Stimulated activated effector memory CD8-positive, alpha-beta T cell treated with anti-CD3 and anti-CD28 coated beads, Interleukin-12 subunit alpha, Interleukin-12 subunit beta, amount 100 ng/mL, for 72 hours (primary cell): ENCODE measurements around the gene ZNF654.
A peak's percentile ranks its signal among the peaks of the same experiment; 100 is the strongest.
"Not testable (repeated sequence)": the region's sequence is repeated elsewhere in the genome, so short reads cannot be mapped to it uniquely, and the experiment has no call there.

Experiments
- ATAC-seq: fragments of 150-1000 bp; cut with Tn5 transposase; 2 replicates; pipeline ENCODE4 v1.10.0; 2021
- DNase-seq, 2 donors: peaks; one replicate each; pipeline ENCODE4 v3.0.0; 2021 to 2022; ENCODE audit warnings: low spot score in 2 of 2
- H3K27ac Mint-ChIP-seq: one replicate; pipeline ENCODE4 v1.8.0; 2022; ENCODE audit warnings: mild to moderate bottlenecking, mixed read lengths
- H3K36me3 Mint-ChIP-seq: one replicate; pipeline ENCODE4 v1.8.0; 2022; ENCODE audit warnings: mild to moderate bottlenecking, mixed read lengths
- H3K4me1 Mint-ChIP-seq: one replicate; pipeline ENCODE4 v1.8.0; 2022; ENCODE audit warnings: mixed read lengths
- H3K4me3 Mint-ChIP-seq: one replicate; pipeline ENCODE4 v1.8.0; 2022; ENCODE audit warnings: mild to moderate bottlenecking, mixed read lengths
- H3K9me3 Mint-ChIP-seq: one replicate; pipeline ENCODE4 v1.8.0; 2022; ENCODE audit warnings: mixed read lengths

Gene ZNF654

DNA sequence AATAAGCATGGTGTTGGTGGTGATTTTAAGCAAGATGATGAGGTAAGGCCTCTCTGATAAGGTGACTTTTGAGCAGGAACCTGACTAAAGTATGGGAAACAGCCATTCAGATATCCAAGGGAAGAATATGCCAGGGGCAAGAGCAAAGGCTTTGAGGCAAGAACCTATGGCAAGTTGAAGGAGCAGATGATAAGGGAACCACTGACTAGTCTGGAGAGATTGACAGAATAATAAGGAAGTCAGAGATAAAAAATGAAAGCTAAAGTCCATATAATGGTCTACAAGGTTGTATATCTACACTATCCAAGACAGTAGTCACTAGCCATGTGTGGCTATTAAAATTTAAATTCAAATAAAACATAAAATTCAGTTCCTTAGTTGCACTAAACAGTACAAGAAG lies 88.2 kb downstream of the ZNF654 start:
- no peak overlapping the region for H3K4me3 Mint-ChIP-seq
- H3K27ac Mint-ChIP-seq = no peak overlapping the region
- DNase-seq (no peak), ATAC-seq (no peak)
- peaks cover 25% of the 10 kb centered on the region for H3K36me3 Mint-ChIP-seq
- peaks cover 31% of the 10 kb centered on the region for H3K4me1 Mint-ChIP-seq
- H3K9me3 Mint-ChIP-seq = no peaks in the 10 kb centered on the region

DNA sequence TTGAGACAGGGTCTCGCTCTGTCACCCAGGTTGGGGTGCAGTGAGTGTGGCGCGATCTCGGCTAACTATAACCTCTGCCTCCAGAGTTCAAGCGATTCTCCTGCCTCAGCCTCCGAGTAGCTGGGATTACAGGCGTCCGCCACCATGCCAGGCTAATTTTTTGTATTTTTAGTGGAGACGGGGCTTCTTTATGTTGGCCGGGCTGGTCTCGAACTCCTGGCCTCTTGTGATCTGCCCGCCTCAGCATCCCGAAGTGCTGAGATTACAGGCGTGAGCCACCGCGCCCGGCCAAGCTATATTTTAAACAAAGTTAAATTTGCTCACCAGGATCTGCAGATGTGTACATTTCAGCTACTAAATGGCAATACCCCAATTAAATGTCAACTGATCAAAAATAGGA lies 89.6 kb downstream of the ZNF654 start:
- DNase-seq = no peak
- ATAC-seq = no peak
- H3K4me3 Mint-ChIP-seq = peak overlapping the region; percentile 91
- peak overlapping the region; percentile 94 for H3K27ac Mint-ChIP-seq
- no peaks in the 10 kb centered on the region for H3K9me3 Mint-ChIP-seq
- H3K36me3 Mint-ChIP-seq = peaks cover 37% of the 10 kb centered on the region
- H3K4me1 Mint-ChIP-seq = peaks cover 32% of the 10 kb centered on the region

DNA sequence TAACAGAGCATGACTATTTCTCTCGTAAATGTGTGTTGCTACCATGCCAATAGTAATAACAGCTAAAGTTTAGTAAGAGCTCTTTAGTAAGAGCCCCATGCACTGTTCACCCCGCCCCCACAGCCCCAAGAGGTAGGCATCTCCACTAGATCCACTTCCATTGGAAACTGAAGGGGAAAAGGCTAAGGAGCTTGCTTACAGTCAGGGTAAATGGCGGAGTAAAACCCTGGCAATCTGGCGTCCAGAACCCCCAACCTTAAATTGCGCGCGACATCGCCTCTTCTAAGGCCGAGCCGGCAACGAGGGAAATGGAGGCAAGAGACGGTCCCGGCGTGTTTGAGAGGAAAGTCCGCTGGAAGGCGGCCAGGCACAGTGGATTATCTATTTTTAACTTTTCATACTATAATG lies 90.0 kb downstream of the ZNF654 start:
- ATAC-seq (peak; percentile 9), DNase-seq (no peak)
- no peaks in the 10 kb centered on the region for H3K9me3 Mint-ChIP-seq
- peak overlapping the region; percentile 94 for H3K27ac Mint-ChIP-seq
- peak overlapping the region; percentile 91 for H3K4me3 Mint-ChIP-seq
- peaks cover 41% of the 10 kb centered on the region for H3K36me3 Mint-ChIP-seq
- peaks cover 32% of the 10 kb centered on the region for H3K4me1 Mint-ChIP-seq

DNA sequence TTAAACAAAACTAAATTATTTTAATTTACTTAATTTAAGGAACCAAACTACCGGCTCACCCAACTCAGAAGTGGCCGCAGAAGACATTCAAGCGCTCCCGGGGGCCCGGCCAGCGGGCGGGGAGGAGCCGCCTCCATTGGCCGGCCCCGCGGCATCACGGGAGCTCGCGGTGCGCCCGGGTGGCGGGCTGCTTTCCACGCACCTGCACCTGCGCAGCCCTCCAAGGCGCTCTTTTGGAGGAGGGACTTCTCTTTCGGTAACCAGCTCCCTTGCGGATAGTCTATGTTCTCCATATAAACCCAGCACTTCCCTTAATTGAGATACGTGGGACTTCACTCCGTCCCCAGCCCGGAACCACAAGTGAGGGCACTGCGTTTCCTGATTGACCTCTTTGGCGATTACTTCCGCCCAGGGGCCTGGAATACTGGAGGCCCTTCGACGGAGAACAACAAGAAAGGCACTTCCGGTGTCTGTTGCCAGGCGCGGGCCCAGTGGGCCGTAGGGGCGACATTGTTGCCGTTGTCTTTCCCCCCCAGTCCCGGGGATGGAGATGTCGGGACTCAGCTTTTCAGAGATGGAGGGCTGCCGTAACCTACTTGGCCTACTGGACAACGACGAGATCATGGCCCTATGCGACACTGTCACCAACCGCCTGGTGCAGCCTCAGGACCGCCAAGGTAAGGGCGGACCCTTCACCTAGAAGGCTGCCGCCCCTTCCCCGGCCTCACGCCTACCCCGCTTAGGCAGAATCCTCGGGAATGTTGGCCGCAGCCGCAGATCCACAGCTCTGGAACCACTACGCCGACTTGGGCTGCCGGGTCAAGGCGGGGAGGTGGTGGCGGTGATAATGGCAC lies 90.7 kb downstream of the ZNF654 start, which contains the start of gene C3orf38:
TSS of gene C3orf38 (plus strand) at position 451 of the 854 bp plus-strand sequence. CDS start at position 545, 94 bp downstream.
- H3K36me3 Mint-ChIP-seq = peaks cover 48% of the 10 kb centered on the region
- peak within 1 kb of the TSS; percentile 94 for H3K27ac Mint-ChIP-seq
- H3K4me3 Mint-ChIP-seq = peak within 1 kb of the TSS; percentile 91
- DNase-seq = peak; percentile 74 to 91
- ATAC-seq = peak; percentile 95
- peaks cover 32% of the 10 kb centered on the region for H3K4me1 Mint-ChIP-seq
- H3K9me3 Mint-ChIP-seq = no peaks in the 10 kb centered on the region

DNA sequence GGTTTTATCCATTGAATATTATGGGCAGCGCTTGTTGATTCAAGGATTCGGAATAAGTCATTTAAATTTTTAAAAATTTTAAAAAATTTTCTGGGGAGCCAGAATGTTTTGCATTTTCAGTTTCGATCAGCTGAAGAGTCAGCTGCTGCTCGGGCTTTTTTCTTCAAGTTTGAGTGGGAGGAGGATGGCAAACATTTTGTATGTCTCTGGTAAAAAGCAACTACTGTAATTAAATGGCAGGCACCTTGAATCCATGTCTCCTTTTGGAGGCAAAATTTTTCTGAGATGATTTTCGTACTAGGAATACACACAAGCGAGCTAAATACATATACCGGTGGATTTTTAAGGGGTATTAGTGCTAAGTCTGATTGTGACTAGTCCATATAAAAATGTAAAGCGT lies 91.3 kb downstream of the ZNF654 start:
- Mint-ChIP-seq H3K4me1 (peaks cover 32% of the 10 kb centered on the region), H3K36me3 (peaks cover 54% of the 10 kb centered on the region), H3K9me3 (no peaks in the 10 kb centered on the region), H3K27ac (peak overlapping the region; percentile 94), H3K4me3 (peak overlapping the region; percentile 91)
- DNase-seq (no peak), ATAC-seq (no peak)

DNA sequence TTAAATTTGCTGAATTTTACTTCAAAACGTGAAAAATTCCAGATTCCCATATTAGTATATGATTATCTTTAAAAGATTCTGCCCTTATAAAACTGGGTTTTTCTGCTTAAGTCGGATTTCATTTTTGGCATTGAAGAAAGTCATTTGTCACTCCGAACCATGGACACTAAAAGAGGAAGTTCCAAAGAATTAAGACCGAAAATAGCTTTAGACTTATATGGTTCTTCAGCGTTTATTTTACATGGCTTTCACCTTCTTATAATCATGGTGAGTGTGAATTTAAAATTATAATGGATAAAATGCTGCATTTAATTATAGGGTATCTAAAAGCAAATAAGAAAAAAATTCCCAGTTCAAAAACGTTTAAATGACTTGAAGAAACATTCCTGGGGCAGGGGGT lies 91.8 kb downstream of the ZNF654 start:
- Mint-ChIP-seq H3K4me1 (peaks cover 32% of the 10 kb centered on the region), H3K9me3 (no peaks in the 10 kb centered on the region), H3K4me3 (peak overlapping the region; percentile 91), H3K36me3 (peaks cover 58% of the 10 kb centered on the region), H3K27ac (peak overlapping the region; percentile 94)
- ATAC-seq (no peak), DNase-seq (no peak)

DNA sequence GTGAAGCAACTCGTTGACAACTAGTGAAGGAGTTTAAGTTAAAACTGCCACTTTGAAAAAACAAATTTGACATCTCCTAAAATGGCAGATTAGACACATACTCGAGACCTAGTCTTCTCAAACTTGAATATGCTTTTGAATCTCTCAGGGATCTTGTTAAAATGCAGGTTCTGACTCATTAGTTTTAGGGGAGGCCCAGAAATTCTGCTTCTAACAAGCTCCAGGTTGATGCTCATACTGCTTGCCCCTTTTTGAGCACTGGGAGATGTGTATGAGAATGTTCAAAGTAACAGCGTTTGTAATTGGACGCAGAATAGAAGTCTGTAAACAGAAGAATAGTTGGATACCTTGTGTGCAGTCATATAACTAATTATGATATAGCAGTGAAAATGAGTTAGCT lies 92.3 kb downstream of the ZNF654 start:
- Mint-ChIP-seq H3K9me3 (no peaks in the 10 kb centered on the region), H3K36me3 (peaks cover 64% of the 10 kb centered on the region), H3K27ac (peak overlapping the region; percentile 94), H3K4me1 (peaks cover 32% of the 10 kb centered on the region), H3K4me3 (peak overlapping the region; percentile 91)
- ATAC-seq (peak; percentile 25), DNase-seq (no peak)

DNA sequence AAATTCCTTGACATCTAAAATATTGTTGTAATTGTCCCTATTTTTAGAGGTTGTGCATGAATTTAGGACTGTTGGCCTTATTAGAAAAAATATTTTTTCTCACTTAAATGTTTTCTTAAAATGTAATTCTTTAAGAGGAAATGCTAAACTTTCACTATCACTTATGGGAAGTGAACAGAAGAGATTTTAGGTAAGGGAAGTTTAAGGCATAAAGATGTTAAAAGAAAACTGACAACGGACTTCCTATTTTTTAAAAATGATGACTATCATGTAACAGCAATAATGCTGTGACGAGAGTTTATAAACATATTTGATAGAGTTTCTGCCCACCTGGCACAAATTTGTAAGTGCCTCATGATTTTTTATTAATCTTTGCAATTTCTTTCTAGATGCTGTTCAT lies 93.8 kb downstream of the ZNF654 start:
- Mint-ChIP-seq H3K9me3 (no peaks in the 10 kb centered on the region), H3K4me1 (peaks cover 25% of the 10 kb centered on the region), H3K27ac (no peak overlapping the region), H3K36me3 (peaks cover 79% of the 10 kb centered on the region), H3K4me3 (no peak overlapping the region)
- no peak for DNase-seq
- ATAC-seq = no peak

DNA sequence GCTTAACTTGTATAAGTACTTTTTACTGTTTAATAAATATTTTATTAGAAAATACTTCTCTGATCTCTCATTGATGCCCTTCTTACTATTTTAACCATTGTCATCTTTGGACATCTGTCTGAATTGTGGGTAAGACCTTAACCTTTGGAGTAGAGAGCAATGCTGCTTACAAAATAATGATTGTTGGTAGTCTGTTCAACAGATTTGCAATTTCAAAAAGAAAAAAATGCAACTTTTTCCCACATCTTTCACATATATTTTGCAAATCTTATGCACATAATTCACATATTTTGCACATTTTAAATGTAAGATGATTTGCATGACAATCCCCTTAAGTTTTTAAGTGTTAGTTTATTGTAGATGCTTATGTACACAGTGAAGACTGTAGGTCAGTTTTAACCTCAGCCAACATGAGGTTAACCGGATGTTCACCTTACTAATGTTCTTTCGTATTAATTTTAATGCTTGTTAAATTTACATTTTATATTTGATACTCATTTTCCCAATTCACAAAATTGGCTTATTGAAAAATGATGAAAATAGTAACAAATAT lies 107.4 kb downstream of the ZNF654 start:
- Mint-ChIP-seq H3K4me3 (no peak overlapping the region), H3K9me3 (no peaks in the 10 kb centered on the region), H3K36me3 (peaks cover 39% of the 10 kb centered on the region), H3K4me1 (no peaks in the 10 kb centered on the region), H3K27ac (no peak overlapping the region)
- DNase-seq (no peak), ATAC-seq (no peak)

DNA sequence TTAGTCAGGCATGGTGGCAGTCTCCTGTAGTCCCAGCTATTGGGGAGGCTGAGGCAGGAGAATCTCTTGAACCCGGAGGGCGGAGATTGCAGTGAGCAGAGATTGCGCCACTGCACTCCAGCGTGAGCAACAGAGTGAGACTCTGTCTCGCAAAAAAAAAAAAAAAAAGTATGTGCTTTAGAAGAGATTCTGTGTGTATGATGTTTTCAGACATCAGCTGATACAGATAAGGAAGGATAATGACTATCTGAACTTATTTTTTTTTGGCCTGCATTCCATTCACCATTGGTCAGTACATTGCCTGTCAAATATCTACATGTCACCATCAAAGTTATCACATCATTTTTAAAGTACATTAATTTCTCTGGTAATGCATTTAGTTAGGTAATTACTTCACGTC lies 108.1 kb downstream of the ZNF654 start:
- no peaks in the 10 kb centered on the region for H3K4me1 Mint-ChIP-seq
- ATAC-seq = no peak
- no peak for DNase-seq
- no peak overlapping the region for H3K4me3 Mint-ChIP-seq
- no peak overlapping the region for H3K27ac Mint-ChIP-seq
- no peaks in the 10 kb centered on the region for H3K9me3 Mint-ChIP-seq
- H3K36me3 Mint-ChIP-seq = peaks cover 32% of the 10 kb centered on the region

DNA sequence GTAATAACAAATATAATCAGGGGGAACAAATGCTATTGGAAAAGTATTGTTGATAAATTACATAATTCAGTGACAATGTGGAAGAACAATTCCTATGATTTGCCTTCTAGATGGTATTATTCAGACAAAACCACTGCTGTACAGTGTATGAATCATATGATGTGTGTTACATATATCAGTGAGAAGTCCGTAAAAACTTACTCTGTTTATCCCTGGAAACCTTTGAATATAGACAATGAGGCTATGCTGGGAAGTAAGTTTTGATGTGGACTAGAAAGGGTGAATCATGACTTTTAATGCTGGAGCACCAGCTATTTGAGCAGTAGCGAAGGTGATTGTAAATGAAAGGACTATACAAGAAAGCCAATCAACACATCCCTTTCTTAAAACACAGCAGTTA lies 108.6 kb downstream of the ZNF654 start:
- Mint-ChIP-seq H3K4me1 (no peaks in the 10 kb centered on the region), H3K4me3 (no peak overlapping the region), H3K27ac (no peak overlapping the region), H3K36me3 (peaks cover 27% of the 10 kb centered on the region), H3K9me3 (no peaks in the 10 kb centered on the region)
- DNase-seq = no peak
- ATAC-seq = no peak

DNA sequence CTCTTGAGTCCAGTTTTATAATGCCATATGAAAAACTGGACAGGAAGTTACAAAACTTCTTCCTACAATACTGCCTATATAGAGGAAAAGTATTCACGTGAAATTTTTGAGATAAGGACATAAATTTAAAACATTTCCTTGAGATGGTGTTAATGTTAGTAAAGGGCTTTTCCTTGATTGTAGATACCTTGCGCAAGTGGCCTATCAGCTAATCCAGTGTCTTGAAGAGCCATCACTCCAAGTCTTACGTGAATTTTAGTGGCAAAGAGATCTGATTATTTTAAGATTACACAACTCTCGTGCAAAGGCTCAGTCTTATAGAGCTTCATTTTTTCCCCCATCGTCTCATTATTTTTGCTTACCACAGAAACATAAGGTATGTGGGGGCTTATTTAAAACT lies 109.1 kb downstream of the ZNF654 start:
- Mint-ChIP-seq H3K27ac (no peak overlapping the region), H3K9me3 (no peaks in the 10 kb centered on the region), H3K4me1 (no peaks in the 10 kb centered on the region), H3K36me3 (peaks cover 22% of the 10 kb centered on the region), H3K4me3 (no peak overlapping the region)
- DNase-seq = no peak
- ATAC-seq = no peak

DNA sequence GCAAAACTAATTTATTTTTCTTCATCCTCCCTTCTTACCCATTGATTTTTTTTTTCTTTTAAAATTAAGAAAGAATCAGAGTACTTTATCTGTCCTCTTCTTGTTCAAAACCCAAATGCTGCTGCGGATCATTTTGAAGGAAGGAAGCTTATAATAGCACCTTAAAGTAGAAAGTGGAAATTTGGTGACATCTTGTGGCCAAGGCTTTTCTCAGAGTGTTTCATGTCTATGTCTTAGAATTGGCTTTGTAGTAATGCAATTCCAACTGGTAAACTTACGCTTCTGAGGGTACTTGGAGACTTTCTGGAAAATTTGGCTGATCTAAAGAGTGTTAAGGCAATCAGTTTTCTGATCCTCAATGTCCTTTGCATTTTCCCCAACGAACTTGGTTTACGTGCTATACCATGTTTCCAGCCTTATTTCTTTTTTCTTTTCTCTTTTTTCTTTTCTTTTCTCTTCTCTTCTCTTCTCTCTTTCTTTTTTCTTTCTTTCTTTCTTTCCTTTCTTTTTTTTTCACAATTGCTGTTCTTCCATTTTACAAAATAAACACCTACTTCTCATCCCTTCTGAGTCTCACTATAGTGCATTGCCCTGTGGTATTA lies 121.4 kb downstream of the ZNF654 start:
- H3K4me1 Mint-ChIP-seq = no peaks in the 10 kb centered on the region
- DNase-seq (no peak), ATAC-seq (no peak)
- H3K27ac Mint-ChIP-seq = no peak overlapping the region
- peaks cover 8% of the 10 kb centered on the region for H3K9me3 Mint-ChIP-seq
- H3K4me3 Mint-ChIP-seq = no peak overlapping the region
- H3K36me3 Mint-ChIP-seq = no peaks in the 10 kb centered on the region

DNA sequence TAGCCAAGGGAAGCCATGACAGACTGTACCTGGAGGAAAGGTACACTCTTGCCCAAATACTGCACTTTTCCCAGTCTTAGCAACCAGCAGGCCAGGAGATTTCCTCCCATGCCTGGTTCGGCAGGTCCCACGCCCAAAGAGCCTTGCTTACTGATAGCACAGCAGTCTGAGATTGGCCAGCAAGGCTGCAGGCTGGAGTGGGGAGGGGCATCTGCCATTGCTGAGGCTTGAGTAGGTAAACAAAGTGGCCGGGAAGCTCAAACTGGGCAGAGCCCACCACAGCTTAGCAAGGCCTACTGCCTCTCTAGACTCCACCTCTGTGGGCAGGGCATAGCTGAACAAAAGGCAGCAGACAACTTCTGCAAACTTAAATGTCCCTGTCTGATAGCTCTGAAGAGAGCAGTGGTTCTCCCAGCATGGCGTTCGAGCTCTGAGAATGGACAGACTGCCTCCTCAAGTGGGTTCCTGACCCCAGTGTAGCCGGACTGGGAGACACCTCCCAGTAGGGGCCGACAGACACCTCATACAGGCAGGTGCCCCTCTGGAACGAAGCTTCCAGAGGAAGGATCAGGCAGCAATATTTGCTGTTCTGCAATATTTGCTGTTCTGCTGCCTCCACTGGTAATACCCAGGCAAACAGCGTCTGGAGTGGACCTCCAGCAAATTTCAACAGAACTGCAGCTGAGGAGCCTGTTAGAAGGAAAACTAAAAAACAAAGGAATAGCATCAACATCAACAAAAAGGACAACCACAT lies 123.3 kb downstream of the ZNF654 start:
- DNase-seq, H3K4me3 Mint-ChIP-seq, H3K27ac Mint-ChIP-seq, H3K4me1 Mint-ChIP-seq, ATAC-seq, H3K9me3 Mint-ChIP-seq, H3K36me3 Mint-ChIP-seq: not testable (repeated sequence)

DNA sequence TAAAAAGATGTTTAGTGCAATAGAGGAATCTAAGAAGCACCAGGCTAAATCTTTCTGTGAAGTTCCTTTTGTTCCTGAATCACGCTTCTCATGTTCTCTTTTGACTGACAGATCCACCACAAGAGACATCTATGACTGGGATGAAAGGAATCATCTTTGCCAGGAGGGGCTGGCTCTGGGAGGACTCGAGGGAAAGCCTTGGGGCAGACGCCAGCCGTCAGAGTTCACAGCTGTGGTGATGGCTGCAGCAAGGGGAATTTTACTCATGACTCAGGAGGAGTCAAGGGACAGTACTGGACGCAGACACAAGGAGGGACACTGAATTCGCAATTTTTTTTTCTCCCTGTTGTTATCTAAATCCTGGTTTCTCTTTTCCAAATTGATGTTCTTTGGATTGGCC lies 129.4 kb downstream of the ZNF654 start:
- DNase-seq (no peak), ATAC-seq (no peak)
- H3K9me3 Mint-ChIP-seq = peaks cover 9% of the 10 kb centered on the region
- no peaks in the 10 kb centered on the region for H3K36me3 Mint-ChIP-seq
- peaks cover 10% of the 10 kb centered on the region for H3K4me1 Mint-ChIP-seq
- no peak overlapping the region for H3K4me3 Mint-ChIP-seq
- no peak overlapping the region for H3K27ac Mint-ChIP-seq
